ENCODE data around the gene ANTXRL.
"Not testable (repeated sequence)": the region's sequence is repeated elsewhere in the genome, so short reads cannot be mapped to it uniquely, and the experiment has no call there.

Gene ANTXRL

GRCh38 chr10:46286991-46287693 is at the start of gene ANTXRL:
ANTXRL (plus strand) TSS chr10:46286997; CDS start chr10:46287263, 266 bp downstream.
- H3K4me1 ChIP-seq (ENCODE audit: control insufficient read depth, insufficient read depth, low read length) = peaks cover 15% of the 10 kb centered on the region
- peaks cover 20% of the 10 kb centered on the region for H3K27me3 ChIP-seq (ENCODE audit: control insufficient read depth, insufficient read depth, low read length)
- H3K9me3 ChIP-seq (ENCODE audit: control insufficient read depth, low read length) = no peaks in the 10 kb centered on the region
- H3K36me3 ChIP-seq (ENCODE audit: control insufficient read depth, insufficient read depth, low read length) = no peaks in the 10 kb centered on the region
- H3K4me3 ChIP-seq (ENCODE audit: low read length) = no peak within 1 kb of the TSS
- no peak within 1 kb of the TSS for H3K9ac ChIP-seq (ENCODE audit: low read length)

DNA sequence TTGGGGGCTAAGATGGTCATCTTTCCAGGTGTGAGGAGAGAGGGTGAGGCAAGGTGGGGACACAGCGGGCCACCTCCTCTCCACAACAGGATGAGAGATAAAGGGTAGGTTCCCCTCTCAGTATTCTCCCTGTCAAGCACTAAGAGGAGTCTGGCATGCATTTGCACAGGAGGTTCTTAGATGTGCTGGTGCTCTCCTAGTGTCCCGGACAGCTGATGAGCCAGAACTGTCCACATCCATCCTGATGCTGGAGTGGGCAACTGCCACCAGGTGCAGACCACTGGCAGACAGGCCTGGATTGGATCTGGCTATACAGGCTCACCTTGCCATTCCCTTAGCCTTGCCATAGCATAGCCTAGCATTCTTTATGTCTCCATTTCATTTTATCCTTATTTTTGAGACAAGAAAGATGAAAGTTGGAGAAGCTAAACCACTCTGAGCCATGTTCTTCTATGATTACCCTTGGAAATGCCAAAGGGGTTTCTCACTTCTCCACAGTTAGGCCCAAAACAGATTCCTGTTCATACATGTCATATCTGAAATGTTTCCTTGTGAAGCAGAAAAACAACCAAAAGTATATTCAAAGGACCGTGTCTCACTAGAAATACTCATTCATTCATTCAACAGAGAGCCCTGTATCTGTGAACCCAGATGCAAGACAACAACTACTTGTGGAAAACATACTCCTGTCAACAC is 48.8 kb upstream of the ANTXRL start:
- Histone ChIP-seq H3K27me3 (ENCODE audit: control insufficient read depth, insufficient read depth, low read length) (no peaks in the 10 kb centered on the region), H3K4me1 (ENCODE audit: control insufficient read depth, insufficient read depth, low read length) (no peaks in the 10 kb centered on the region), H3K36me3 (ENCODE audit: control insufficient read depth, insufficient read depth, low read length) (no peaks in the 10 kb centered on the region), H3K9me3 (ENCODE audit: control insufficient read depth, low read length) (no peaks in the 10 kb centered on the region), H3K9ac (ENCODE audit: low read length) (no peak overlapping the region), H3K4me3 (ENCODE audit: low read length) (no peak overlapping the region)

- H3K27me3 ChIP-seq (ENCODE audit: control insufficient read depth, insufficient read depth, low read length) = no peaks in the 10 kb centered on the region
- H3K9me3 ChIP-seq (ENCODE audit: control insufficient read depth, low read length) = no peaks in the 10 kb centered on the region
- H3K9ac ChIP-seq (ENCODE audit: low read length) = no peak overlapping the region
These were observed 47.5 kb upstream of the ANTXRL start for GRCh38 chr10:46239247-46239646.

DNA sequence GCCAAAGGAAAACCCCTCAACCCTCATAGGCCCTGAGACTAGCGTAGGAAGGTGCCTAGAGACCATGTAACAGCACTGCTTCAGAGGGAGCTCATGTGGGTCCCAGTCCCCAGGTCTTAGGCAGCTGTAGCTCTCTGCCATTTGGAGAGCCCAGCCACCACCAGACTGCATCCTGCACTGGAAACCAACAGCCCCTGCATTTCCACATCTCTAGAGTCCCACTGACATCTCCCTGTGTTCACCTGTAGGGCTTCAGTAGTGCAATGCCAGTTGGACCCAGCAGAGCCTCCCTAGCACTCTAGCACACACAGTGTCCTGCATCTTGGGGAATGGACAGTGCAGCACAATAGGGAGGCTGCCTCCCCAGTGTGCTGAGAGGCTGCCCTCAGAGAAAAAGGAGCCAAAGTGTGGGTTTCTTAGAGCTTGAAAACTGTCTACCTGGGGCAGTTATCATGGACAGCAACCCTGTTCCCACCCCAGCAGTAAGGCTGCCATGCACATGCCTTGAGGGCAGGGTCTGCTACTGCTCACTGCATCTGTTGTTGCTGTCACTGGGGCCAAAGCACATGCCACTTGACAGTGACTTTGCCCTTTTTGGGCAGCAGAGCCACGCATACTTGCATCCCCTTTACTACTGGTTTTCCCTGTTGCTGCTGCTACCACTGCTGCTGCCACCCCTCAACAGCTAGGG is 46.7 kb upstream of the ANTXRL start:
- Histone ChIP-seq H3K27me3 (ENCODE audit: control insufficient read depth, insufficient read depth, low read length) (no peaks in the 10 kb centered on the region), H3K9me3 (ENCODE audit: control insufficient read depth, low read length) (no peaks in the 10 kb centered on the region), H3K4me1 (ENCODE audit: control insufficient read depth, insufficient read depth, low read length) (no peaks in the 10 kb centered on the region), H3K36me3 (ENCODE audit: control insufficient read depth, insufficient read depth, low read length) (no peaks in the 10 kb centered on the region), H3K4me3 (ENCODE audit: low read length) (no peak overlapping the region), H3K9ac (ENCODE audit: low read length) (no peak overlapping the region)

More at GRCh38 chr10:46239247-46239646, 47.5 kb upstream of the ANTXRL start:
- Histone ChIP-seq H3K4me3 (ENCODE audit: low read length) (no peak overlapping the region), H3K4me1 (ENCODE audit: control insufficient read depth, insufficient read depth, low read length) (no peaks in the 10 kb centered on the region), H3K36me3 (ENCODE audit: control insufficient read depth, insufficient read depth, low read length) (no peaks in the 10 kb centered on the region)

DNA sequence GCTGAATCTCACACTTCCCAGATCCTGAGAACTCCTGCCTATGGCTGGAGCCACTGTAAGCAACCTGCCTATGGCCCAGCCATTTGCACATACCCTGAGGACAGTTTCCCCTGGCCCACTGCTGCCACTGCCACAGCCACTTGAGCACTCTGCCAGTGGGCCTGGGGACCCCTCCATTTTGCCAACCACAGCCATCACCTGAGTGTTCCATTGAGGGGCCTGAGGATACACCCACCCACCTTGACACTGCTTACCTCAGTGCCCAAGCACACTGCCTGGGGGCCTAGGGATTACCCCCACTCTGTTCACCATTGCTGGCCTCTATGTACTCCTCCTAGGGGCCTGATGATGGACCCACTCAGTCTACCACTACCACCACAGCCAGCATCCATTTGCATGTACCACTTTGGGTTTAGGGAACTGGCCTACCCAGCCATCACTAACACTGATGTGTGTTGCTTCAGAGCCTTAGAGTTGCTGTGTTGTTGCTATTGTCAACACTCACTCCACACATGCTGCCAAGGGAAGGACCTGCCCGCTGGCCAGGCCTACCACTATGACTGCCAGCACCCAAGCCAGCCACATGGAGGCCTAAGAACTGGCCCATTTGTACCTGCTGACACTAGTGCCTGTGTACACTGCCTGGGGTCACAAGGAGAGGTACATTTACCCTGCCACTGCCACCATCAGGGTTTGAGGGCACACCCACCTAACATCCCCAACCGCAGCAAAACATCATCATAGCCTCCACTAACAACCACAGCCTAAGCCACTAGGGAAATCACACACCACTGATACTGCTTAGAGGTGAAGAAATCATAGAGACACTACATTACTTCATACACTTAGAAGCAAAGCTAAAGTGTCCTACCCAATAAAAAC is 45.9 kb upstream of the ANTXRL start:
- no peak overlapping the region for H3K4me3 ChIP-seq (ENCODE audit: low read length)
- H3K27me3 ChIP-seq (ENCODE audit: control insufficient read depth, insufficient read depth, low read length) = no peaks in the 10 kb centered on the region
- no peak overlapping the region for H3K9ac ChIP-seq (ENCODE audit: low read length)
- no peaks in the 10 kb centered on the region for H3K9me3 ChIP-seq (ENCODE audit: control insufficient read depth, low read length)
- no peaks in the 10 kb centered on the region for H3K4me1 ChIP-seq (ENCODE audit: control insufficient read depth, insufficient read depth, low read length)
- H3K36me3 ChIP-seq (ENCODE audit: control insufficient read depth, insufficient read depth, low read length) = no peaks in the 10 kb centered on the region

DNA sequence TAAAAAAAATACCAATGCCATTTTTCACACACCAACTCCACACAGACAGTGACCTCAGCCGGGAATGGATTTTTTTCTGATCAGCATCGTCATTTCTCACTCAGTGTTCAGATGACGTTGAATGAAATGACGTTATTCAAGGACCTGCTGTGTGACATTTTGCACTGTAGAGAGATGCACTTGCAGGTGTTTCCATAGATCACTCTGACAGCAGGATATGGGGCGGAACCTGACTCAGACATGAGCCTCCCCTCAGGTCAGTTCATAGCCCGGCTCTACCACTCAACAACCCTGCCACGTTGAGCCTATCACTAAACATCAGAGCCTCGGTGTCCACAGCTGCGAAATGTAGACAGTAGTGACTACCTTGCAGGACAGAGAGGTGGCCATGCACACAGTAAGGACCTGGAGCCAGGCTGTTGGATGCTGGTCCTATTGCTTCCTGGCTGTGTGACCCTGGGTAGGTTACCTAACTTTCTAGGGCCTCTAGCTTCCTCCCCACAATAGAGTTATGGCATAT is 41.4 kb upstream of the ANTXRL start:
- Histone ChIP-seq H3K27me3 (ENCODE audit: control insufficient read depth, insufficient read depth, low read length) (no peaks in the 10 kb centered on the region), H3K36me3 (ENCODE audit: control insufficient read depth, insufficient read depth, low read length) (no peaks in the 10 kb centered on the region), H3K9ac (ENCODE audit: low read length) (no peak overlapping the region), H3K4me3 (ENCODE audit: low read length) (no peak overlapping the region), H3K4me1 (ENCODE audit: control insufficient read depth, insufficient read depth, low read length) (no peaks in the 10 kb centered on the region), H3K9me3 (ENCODE audit: control insufficient read depth, low read length) (no peaks in the 10 kb centered on the region)

DNA sequence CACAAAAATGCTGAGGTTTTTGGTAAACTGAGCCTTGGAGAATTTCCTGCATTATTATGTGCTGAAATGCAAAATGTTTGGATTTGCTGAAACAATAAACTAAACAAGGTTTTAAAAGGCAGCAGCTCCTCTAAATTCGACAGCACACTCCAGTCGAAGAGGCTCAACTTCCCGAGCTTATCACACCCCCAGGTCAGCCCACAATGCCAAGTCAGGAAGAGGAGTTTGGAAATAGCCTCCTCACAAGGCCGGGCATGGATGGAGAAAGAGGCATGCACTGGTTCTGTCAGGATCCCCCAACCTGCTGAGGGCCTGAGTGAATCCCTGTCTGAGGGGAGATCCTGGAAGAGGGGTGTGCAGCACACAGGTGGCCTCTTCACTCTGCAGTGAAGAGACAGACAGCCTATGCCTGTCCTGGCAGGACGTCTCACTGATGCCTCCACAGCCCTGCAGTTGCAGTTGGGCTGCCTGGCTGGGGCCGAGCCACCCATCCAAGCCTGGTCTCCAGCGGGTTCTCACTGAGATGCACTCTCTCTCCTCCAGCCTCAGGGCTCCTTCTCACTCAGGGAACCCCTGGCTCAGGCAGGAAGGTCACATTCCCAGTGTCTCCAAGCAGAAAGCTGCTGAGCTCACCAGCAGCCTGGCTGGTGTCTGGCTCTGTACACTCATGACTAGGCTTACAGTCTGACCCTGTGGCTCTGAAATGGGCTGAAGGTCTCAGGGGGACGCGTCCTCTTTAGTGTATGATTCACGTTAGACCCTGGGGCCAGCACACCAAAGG is 40.2 kb upstream of the ANTXRL start:
- not testable (repeated sequence) for H3K36me3 ChIP-seq (ENCODE audit: control insufficient read depth, insufficient read depth, low read length); H3K27me3 ChIP-seq (ENCODE audit: control insufficient read depth, insufficient read depth, low read length); H3K9ac ChIP-seq (ENCODE audit: low read length); H3K4me3 ChIP-seq (ENCODE audit: low read length); H3K9me3 ChIP-seq (ENCODE audit: control insufficient read depth, low read length); H3K4me1 ChIP-seq (ENCODE audit: control insufficient read depth, insufficient read depth, low read length)

- Histone ChIP-seq H3K27me3 (ENCODE audit: control insufficient read depth, insufficient read depth, low read length) (no peaks in the 10 kb centered on the region), H3K36me3 (ENCODE audit: control insufficient read depth, insufficient read depth, low read length) (no peaks in the 10 kb centered on the region), H3K4me1 (ENCODE audit: control insufficient read depth, insufficient read depth, low read length) (no peaks in the 10 kb centered on the region), H3K9ac (ENCODE audit: low read length) (no peak overlapping the region), H3K4me3 (ENCODE audit: low read length) (no peak overlapping the region), H3K9me3 (ENCODE audit: control insufficient read depth, low read length) (no peaks in the 10 kb centered on the region)
These were observed 39.7 kb upstream of the ANTXRL start for GRCh38 chr10:46247181-46247475.

DNA sequence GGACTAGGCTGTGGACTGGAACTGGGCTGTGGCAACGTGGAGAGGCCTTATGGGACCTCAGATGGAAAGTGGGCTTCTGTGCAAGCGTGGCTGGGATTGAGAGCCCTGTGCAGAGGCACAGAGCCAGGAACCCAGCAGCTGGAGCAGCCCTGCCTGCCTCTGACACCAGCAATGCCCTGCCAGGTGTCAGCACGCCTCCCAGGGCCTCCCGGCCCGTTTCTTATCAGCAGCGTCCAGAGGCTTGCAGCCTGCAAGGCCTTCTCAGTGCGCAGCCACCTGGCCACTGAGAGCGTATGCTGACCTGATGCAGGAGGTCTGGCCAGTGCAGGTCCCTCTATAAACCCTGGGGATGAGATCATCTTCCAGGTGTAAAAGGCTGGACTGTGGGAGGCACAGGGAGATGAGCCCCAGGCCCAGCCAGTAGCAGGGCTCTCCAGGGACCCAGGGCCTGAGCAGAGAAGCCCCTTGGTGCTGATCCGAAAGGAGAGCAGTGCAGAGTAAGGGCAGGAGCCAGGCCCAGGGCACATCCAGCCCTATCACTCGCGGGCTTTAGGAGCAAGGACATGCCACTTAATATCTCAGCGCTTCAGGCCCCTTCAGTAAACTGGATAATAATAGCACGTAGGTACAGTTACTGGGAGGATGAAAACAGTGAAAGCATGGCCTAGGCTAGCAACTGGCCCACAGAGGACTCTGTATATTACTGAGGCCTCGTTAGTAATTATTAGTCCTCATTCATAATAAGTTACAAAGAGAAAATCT is 38.8 kb upstream of the ANTXRL start:
- Histone ChIP-seq H3K4me3 (ENCODE audit: low read length) (no peak overlapping the region), H3K27me3 (ENCODE audit: control insufficient read depth, insufficient read depth, low read length) (no peaks in the 10 kb centered on the region), H3K4me1 (ENCODE audit: control insufficient read depth, insufficient read depth, low read length) (no peaks in the 10 kb centered on the region), H3K9ac (ENCODE audit: low read length) (no peak overlapping the region), H3K36me3 (ENCODE audit: control insufficient read depth, insufficient read depth, low read length) (no peaks in the 10 kb centered on the region), H3K9me3 (ENCODE audit: control insufficient read depth, low read length) (no peaks in the 10 kb centered on the region)

DNA sequence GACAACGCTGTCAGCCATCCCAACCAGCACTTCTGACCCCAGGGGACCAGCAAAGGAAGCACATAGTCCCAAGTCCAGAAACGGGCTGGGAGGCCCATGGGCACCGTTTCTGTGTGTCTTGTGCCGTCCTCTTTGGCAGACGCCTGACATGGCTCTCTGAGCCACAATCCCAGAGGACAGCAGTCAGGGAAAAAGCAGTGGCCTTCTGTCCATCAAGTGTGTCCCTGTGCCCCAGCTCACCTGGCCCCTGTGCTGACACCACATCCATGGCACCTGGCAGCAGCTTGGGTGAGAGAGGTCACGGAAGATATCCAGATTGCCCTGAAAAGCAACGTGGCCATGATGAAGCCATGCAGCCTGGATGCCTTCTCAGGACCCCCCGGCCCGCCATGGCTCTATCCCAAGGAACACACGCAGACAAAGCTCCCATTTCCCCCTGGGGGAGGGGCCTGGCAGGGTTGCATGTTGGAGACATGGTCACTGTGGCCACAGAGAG is 38.1 kb upstream of the ANTXRL start:
- Histone ChIP-seq H3K9ac (ENCODE audit: low read length) (no peak overlapping the region), H3K27me3 (ENCODE audit: control insufficient read depth, insufficient read depth, low read length) (no peaks in the 10 kb centered on the region), H3K9me3 (ENCODE audit: control insufficient read depth, low read length) (no peaks in the 10 kb centered on the region), H3K4me1 (ENCODE audit: control insufficient read depth, insufficient read depth, low read length) (no peaks in the 10 kb centered on the region), H3K4me3 (ENCODE audit: low read length) (no peak overlapping the region), H3K36me3 (ENCODE audit: control insufficient read depth, insufficient read depth, low read length) (no peaks in the 10 kb centered on the region)
